ENCODE results near the gene TMEM87B.

Gene TMEM87B, protein sequence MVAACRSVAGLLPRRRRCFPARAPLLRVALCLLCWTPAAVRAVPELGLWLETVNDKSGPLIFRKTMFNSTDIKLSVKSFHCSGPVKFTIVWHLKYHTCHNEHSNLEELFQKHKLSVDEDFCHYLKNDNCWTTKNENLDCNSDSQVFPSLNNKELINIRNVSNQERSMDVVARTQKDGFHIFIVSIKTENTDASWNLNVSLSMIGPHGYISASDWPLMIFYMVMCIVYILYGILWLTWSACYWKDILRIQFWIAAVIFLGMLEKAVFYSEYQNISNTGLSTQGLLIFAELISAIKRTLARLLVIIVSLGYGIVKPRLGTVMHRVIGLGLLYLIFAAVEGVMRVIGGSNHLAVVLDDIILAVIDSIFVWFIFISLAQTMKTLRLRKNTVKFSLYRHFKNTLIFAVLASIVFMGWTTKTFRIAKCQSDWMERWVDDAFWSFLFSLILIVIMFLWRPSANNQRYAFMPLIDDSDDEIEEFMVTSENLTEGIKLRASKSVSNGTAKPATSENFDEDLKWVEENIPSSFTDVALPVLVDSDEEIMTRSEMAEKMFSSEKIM

DNA sequence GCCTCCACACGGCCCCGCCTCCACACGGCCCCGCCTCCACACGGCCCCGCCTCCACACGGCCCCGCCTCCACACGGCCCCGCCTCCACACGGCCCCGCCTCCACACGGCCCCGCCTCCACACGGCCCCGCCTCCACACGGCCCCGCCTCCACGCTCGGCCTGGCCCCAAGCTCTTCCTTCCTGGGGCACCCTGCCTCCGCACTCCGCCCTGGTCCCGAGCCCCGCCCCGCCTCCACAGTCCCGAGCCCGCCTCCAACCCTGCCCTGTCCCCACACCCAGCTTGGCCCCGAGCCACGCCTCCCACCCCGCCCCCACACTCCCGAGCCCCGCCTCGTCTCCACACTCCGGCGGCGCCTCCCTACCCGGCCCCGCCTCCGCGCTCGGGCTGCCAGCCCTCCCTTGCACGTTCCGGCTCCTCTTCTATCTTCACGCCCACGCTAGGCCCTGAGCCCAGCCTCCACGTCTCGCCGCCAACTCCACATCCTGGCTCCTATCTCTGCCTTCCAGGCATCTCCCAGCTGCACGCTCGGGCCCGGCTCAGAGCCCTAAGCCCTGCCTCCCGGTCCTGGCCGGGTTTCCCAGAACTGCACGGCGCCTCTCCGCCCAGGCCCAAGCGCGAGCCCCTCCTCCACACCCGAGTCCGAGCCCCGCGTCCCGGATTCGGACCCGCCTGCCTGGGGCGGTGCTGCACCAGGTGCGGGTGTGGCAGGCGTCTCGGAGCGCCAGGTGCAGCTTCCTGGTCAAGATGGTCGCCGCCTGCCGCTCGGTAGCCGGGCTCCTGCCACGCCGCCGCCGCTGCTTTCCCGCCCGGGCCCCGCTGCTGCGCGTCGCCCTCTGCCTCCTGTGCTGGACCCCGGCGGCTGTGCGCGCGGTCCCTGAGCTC is at the start of gene TMEM87B:
TMEM87B (plus strand) TSS at position 423 of the 883 bp plus-strand sequence; CDS start at position 746, 323 bp downstream.
- peak; percentile 96 for DNase-seq (ENCODE audit: low spot score)

DNA sequence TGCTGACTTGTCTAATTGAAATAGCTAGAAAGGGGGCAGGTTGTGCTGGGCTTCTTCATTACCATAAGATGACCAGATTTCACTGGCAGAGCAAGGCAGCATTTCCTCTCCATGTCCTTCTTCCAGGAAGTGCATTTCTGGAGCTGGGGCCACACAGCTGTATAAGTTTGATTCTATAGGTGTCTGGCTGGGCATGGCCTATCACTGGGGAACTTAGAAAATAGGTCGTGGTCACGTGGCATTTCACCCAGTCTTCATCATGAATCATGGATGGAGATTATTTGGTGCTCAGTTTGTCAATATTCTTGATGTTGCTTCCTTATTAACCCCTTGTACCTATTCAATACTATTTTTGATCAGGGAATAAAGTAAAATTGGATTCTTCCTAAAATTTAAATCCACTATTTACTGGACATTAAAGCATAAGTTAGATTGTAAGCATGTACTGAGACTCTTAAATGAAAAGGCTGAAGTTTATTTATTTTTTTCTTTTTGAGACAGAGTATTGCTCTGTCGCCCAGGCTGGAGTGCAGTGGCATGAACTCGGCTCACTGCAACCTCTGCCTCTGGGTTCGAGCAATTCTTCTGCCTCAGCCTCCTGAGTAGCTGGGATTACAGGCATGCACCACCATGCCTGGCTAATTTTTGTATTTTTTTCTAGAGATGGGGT is 49.5 kb upstream of the TMEM87B start:
- DNase-seq (ENCODE audit: low spot score), result no peak

DNA sequence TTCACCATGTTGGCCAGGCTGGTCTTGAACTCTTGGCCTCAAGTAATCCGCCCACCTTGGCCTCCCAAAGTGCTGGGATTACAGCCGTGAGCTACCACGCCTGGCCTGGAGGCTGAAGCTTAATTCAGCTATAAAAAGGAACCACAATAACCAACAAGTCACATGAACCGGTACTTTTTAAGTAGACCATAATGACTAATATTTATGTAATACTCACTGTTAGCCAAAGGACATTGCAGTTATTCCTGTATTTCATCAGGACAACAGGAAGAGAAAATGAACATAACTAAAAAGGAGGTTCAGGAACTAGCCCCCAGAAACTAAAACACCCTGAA is 49.0 kb upstream of the TMEM87B start:
- DNase-seq (ENCODE audit: low spot score), result peak; percentile 24

DNA sequence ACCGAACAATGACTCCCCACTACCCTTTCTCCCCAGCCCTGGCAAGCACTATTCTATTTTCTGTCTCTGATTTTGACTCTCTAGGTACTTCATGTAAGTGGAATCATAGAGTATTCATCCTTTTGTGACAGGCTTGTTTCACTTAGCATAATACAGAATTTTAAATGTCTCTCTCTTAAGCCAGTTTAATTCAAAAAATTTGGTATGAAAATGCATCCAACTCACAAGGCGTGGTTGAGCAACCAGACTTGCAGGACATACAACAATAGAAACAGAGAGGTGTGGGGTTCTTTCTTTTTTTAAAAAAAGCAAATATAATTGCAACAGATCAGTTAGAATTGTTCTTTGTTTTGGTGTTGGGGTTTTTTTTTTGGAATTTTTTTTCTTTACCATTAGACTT is 47.6 kb upstream of the TMEM87B start:
- no peak for DNase-seq (ENCODE audit: low spot score)

DNA sequence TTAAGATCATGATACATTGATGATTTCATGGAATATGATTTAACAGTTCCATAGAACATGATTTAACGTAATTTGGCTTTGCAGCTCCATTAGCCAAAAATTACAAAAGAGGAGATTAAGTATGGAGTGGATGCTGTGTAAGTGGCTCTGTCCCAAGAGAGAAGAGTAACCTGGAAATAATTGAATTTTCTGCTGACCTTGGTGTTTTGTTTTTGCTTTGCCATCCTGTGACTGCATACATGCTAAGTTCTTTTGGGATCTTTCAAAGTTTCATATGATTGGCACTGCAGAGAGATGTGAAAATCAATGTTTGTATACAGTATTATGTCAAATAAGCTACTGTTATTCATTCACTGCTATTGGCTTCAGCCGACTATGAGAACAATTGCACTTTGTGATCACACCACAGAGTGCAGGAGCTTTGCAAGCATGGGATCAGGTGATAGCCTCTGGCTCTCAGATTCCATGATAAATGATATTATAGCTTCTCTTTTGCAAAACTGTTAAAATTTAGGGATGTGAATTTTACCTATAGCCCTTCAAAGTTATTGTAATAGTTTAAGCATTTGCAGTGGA is 46.1 kb upstream of the TMEM87B start:
- DNase-seq (ENCODE audit: low spot score), result no peak

DNA sequence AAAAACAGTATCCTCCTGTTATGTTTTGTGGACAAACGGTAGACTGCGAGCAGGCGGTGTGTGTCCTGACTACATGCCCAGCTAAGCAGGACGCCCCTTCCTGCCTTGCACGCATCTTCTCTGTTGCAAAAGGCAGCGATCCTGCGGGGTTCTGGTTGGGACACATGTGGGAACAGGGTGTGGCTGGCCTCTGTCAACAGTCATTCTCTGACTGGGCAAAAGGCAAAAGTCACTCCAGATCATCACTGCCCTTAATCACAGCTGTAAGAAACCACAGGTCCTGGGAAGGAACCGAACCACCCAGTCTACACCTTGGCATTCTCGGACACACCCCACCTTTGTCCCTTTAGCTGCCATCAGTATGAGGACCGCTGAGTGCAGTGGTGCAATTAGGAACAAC is 44.3 kb upstream of the TMEM87B start:
- DNase-seq (ENCODE audit: low spot score), result no peak

DNA sequence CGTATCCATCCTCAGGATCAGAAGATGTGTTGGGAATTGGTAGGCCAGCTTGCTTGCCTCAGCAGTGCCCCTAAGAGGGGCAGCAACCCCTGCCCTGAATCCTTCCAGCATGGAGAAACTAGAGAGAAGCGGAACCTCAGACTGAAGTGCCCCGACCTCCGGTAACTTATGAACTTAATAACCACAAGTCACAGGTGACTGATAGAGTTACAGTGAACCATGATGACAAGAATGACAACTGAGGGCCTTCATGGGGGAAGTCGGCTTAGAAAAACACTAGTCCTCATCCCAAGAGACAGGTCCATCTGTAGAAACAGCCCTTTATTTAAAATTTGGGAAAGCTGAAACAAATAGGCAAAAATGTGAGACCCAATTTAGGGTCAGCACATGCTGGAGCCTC is 42.5 kb upstream of the TMEM87B start:
- DNase-seq (ENCODE audit: low spot score), result no peak

DNA sequence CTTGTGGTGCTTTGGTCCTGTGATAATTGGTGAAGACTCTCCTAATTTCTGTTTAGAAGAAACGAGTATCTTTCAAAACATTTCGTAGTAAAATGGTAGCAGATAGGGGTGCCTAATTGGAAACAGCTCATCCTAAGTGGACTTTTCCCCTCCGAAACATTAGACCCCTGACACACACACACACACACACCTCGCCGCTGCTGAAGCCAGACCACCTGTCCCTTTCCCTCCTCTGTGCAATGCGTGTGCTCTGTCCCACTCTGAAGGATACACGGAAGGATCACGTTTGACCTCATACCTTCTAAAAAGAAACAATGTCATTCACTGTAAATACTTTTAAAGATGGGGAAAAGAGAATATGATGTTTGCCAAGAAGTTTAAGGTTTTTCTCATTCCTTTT is 36.2 kb upstream of the TMEM87B start:
- no peak for DNase-seq (ENCODE audit: low spot score)

DNA sequence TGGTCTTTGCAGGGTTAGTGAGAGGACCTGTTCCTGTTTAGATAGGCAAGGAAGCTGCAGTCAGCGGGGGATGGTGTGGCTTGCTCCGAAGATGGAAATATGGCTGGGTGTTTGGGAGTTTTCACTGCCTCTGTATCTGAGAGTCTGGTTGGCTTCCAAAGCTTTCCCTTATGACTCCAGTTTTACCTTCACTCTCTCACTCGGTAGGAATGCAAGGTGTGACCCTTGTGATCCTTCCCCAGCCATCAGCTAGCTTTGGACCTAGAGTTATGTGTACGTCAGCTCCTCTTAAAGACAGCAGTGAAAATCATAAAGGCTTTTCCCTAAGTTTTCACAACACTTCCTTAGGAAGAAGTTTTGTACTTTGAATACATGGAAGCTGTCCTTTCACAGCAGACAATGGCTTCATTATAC is 35.5 kb upstream of the TMEM87B start:
- DNase-seq (ENCODE audit: low spot score), result no peak

DNA sequence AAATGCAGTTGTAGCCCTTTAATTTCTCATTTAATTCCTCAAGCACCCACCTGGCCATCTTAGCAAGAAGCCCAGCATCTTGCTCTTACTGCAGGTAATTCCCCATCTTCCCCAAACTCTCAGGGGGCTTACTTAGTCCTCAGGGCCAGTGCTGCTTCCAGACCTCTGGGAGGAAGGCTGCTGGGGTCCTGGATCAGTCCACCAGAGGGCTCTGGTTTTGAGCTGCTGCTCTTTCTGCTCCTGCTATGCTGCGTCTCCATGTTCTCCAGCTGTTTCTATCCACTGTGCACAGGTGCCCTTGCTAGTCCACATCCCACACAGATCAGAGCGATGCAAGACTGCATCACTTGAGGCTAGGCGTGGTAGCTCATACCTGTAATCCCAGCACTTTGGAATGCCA is 34.5 kb upstream of the TMEM87B start:
- no peak for DNase-seq (ENCODE audit: low spot score)

DNA sequence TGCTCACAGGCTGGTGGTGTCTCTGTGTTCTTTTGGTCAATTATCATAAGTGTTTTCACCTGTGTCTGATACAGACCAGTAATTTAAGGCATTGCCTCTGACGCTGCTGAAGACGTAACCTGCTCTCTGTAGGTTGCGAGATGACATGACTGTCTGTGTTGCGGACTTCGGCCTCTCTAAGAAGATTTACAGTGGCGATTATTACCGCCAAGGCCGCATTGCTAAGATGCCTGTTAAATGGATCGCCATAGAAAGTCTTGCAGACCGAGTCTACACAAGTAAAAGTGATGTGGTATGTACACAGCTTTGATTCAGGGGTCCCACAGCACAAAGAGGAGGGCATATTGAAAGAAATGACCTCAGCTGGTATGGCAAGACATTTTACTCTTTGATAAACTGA is 33.8 kb upstream of the TMEM87B start:
- DNase-seq (ENCODE audit: low spot score), result no peak

DNA sequence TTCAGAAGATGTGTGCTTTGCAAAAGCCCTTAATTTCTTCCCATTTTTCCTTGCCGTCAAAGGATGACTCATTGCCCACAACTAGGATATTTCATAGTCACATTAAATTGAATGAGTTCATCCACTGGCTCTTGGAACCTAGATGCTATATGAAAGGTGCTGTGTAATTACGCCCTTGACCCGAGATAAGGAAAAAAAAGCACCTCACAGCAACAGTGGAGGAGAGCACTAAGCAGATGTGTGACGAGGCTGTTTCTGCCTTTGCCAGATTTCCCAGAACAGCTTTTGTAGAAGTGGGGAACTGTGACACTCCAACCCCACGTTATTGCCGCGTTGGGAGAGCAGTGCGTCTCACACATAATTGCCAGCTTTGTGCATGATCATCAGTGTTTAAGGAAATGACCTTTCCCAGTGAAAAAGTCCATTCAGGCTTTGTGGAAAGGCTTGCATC is 33.3 kb upstream of the TMEM87B start:
- DNase-seq (ENCODE audit: low spot score), result no peak

DNA sequence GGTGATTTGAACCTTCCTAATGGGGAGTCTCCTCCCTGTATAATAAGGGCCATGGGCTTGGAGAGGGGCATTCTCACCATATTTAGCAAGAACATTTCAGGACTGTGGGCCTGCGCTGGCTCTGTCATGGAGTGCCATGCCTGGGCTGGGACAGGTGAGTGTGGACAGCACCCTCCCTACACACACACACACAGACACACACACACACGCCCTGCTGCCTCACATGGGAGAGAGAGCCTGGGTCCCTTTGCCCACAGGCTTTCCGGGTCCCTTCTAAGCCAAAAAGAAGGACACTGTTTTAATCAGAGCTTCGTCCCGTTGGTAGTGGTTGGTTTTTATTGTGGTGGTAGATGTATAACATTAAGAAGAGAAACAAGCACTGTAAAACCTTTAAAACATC is 31.4 kb upstream of the TMEM87B start:
- DNase-seq (ENCODE audit: low spot score), result no peak

DNA sequence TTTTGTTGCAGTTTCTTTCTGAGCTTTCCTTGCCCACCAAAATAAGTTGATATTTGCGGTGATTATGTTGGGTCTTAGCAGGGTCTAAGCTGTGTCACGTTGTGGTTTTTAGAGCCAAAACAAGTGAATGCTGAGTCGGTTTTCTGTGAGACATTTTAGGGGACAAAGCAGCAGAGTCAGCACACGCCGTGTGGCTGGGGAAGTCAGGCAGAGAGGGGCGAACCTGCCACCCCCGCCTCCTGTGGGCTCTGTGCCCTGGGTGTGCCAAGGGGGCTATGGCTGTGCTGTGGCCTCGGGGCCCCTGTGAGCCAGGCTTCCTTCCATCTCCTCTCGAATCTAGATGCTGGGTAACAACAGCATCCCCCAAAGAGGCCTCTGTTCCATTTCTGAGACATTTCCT is 30.8 kb upstream of the TMEM87B start:
- no peak for DNase-seq (ENCODE audit: low spot score)

DNA sequence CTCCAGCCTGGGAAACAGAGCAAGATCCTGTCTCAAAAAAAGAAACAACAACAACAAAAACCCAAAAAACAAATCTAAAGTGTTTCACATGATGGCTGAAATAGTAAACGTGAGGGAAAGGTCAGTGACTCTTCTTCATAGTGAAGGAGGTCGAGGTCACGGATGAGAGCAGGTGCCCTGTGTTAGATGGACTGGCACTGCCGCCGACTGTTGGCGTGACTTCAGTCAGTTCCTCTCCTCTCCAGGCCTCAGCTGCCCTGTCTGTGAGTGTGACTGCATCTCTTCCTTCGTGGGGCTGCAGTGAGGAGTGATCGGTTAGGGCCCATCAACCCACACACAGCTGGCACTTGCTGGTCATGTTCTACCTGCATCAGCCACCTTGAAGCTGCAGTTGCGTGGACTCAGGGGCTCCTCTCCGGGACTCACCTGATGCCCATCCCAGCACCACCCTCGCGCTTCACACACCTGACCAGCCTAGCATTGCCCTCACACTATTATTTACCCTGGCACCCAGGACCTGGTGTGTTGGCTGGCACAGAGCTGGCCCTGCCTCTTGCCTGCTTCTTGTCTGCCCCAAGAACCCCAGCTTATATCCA is 30.1 kb upstream of the TMEM87B start:
- no peak for DNase-seq (ENCODE audit: low spot score)

DNA sequence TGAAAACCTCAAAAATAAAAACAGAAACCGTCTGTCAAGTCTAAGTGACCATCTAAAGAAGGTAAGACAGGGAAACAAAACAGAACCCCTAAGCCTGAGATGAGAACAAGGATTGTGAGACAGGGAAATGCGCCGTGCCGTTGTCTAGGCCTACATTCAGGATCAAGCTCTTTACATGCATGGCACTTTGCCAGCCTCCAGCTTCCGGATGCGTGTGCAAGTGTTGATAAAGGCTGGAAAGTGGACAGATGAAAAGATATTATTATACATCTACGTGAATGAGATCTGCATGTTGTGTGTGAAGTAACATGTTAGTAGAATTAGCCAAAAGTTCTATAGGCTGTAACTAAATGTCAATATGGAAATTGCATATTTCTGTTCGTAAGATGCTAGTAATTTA is 28.6 kb upstream of the TMEM87B start:
- DNase-seq (ENCODE audit: low spot score), result no peak

DNA sequence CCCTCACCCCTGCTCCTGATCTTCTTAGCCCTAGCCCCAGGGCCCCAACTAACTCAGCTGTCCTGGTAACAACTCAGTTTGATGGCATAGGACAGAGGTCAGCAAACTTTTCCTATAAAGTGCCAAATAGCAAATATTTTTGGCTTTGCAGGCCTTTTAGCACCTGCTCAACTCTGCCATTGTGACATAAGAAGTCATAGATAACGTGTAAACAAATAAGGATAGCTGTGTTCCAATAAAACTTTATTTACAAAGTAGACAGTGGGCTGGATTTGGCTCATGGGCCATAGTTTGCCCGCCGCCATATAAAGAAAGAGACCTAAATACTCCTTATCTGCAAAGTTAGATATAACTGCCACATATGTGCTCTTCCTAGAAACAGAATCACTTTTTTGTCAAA is 27.3 kb upstream of the TMEM87B start:
- DNase-seq (ENCODE audit: low spot score), result no peak

DNA sequence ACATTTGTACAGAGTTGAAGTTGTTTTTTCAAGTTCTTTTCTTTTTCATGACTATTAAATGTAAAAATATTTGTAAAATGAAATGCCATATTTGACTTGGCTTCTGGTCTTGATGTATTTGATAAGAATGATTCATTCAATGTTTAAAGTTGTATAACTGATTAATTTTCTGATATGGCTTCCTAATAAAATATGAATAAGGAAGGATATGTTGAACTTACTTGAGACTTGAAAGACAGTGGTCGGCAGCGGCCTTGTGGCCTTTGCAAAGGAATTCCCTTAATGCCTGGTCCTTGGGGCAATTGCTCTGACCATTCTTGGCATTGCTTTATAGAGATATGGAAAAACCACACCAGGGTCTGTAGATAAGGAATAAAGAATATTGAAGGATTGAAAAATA is 25.9 kb upstream of the TMEM87B start:
- no peak for DNase-seq (ENCODE audit: low spot score)

DNA sequence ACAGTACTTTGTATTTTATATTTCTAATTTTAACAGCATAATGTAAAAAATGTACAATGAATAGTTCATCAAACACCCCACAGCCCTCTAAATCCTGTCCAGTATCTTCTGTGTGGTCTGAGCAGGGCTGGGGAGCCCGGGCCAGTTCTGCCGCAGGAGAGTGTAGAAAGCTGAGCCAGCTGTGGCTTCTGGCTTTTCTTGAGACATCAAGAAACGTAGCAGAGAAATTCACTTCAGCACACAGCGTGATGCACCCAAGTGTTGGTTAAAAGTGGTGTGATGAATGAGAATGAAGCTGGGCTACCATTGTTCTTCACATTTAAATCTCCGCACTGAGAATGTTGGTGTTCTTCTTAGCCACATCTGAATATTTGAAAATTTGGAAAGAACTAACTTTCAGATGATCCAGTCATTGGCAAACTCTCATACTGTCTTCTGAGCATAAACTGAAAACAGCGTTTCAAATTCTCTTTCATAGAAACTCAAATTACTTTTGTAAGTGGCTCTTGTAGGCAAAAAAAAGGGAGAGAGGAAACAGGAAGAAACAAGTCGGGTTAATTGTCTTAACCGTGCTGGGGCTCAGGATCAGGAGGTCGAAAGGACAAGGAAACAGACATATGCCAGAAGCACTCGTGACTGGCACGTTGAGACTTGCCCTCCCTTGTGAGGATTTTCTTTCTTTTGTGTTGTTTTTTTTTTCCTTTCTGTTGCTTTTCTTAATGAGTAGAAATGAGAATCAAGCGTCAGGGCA is 23.4 kb upstream of the TMEM87B start:
- DNase-seq (ENCODE audit: low spot score), result peak; percentile 14

DNA sequence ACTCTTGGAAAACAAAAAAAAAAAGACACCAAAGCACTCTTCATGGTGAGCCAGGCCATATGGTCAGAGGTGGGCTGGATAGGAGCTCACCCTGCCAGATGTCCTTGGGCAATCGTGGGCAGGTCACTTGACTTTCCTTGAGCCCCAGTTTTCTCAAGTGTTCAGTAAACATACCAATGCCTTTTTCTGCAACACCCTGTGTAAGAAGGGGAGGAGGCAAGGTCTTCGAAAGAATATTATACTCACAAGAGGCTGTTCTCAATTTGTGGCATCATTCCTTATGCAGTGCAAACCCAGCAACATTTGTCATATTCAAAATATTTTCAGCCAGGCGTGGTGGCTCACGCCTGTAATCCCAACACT is 22.9 kb upstream of the TMEM87B start:
- no peak for DNase-seq (ENCODE audit: low spot score)
